Hepatocyte (in vitro differentiated cells): ENCODE measurements around the gene TCN2.

Experiments
- EZH2 ChIP-seq: fragments of 200-600 bp; sonication (generic); IDR thresholded peaks from 2 replicates; pipeline ENCODE4 v1.6.1; 2016; ENCODE audit warnings: antibody characterized with exemption, mild to moderate bottlenecking, borderline replicate concordance
- EZH2phosphoT487 ChIP-seq: fragments of 200-600 bp; sonication (generic); IDR thresholded peaks from one replicate; pipeline ENCODE4 v1.6.1; 2018; ENCODE audit warnings: antibody characterized with exemption, mild to moderate bottlenecking, low read depth, moderate library complexity; ENCODE audit not compliant: unreplicated experiment, severe bottlenecking
- TF ChIP-seq, protein P1 (sequence below): fragments of 200-600 bp; sonication (generic); IDR thresholded peaks from 2 replicates; pipeline ENCODE4 v1.5.1; 2016; ENCODE audit warnings: antibody characterized with exemption, mild to moderate bottlenecking; ENCODE audit not compliant: poor library complexity

- TF ChIP-seq, protein P1, sequence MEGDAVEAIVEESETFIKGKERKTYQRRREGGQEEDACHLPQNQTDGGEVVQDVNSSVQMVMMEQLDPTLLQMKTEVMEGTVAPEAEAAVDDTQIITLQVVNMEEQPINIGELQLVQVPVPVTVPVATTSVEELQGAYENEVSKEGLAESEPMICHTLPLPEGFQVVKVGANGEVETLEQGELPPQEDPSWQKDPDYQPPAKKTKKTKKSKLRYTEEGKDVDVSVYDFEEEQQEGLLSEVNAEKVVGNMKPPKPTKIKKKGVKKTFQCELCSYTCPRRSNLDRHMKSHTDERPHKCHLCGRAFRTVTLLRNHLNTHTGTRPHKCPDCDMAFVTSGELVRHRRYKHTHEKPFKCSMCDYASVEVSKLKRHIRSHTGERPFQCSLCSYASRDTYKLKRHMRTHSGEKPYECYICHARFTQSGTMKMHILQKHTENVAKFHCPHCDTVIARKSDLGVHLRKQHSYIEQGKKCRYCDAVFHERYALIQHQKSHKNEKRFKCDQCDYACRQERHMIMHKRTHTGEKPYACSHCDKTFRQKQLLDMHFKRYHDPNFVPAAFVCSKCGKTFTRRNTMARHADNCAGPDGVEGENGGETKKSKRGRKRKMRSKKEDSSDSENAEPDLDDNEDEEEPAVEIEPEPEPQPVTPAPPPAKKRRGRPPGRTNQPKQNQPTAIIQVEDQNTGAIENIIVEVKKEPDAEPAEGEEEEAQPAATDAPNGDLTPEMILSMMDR, result no peak
- TF ChIP-seq EZH2, result no peak
- TF ChIP-seq EZH2phosphoT487, result no peak
These were observed 47.4 kb downstream of the TCN2 start for GRCh38 chr22:30654361-30654760.
